ENCODE measurements around the gene YIPF1.
"Not testable (repeated sequence)": the region's sequence is repeated elsewhere in the genome, so short reads cannot be mapped to it uniquely, and the experiment has no call there.

Gene YIPF1

GRCh38 chr1:53895421-53895820, 5.8 kb upstream of the YIPF1 start:
- DNase-seq (ENCODE audit: low spot score) (no peak), FAIRE-seq (no peak)

DNA sequence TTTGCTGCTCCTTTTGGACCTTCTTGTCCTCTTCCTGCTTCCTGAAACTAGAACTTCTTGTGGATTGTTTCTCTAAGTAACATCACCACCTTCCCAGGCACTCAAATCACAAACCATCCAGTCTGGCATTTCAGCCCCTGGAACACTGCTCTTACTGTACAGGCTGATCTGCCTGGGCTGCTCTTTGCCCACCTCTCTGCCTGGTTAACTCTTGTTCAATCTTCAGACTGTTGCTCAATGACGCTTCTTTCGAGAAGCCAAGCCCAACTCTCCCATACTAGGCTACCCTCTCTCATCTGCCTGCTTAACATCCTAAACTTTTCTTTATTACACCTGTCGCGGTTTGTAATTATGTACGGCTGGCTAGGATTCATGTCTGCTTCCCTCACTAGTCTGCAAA, 5.0 kb upstream of the YIPF1 start:
- DNase-seq (ENCODE audit: low spot score) (no peak), FAIRE-seq (no peak)

DNA sequence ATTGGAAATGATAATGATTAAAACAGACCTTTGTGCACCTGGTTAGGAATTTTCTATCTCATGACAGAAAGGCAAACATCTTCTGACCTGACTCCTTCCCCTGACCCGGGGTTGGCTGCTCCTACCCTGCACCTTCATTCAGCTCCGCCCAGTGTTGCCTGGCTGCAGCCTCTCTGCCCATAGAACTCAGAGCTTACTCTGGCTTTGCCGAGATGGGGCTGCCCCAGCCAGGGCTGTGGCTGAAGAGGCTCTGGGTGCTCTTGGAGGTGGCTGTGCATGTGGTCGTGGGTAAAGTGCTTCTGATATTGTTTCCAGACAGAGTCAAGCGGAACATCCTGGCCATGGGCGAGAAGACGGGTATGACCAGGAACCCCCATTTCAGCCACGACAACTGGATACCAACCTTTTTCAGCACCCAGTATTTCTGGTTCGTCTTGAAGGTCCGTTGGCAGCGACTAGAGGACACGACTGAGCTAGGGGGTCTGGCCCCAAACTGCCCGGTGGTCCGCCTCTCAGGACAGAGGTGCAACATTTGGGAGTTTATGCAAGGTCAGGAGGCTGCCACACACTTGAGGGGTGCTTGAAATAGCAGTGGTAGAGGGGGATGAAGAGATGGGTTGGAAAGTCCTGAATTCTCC, 4.5 kb upstream of the YIPF1 start, which contains the start of gene DIO1:
Gene DIO1, plus strand, starts transcription at position 189 of the 638 bp plus-strand sequence. Its CDS starts 24 bp downstream, at position 213.
- FAIRE-seq (no peak), DNase-seq (ENCODE audit: low spot score) (no peak)

GRCh38 chr1:53892911-53893310, 3.3 kb upstream of the YIPF1 start:
- DNase-seq (ENCODE audit: low spot score) (no peak), FAIRE-seq (no peak)

DNA sequence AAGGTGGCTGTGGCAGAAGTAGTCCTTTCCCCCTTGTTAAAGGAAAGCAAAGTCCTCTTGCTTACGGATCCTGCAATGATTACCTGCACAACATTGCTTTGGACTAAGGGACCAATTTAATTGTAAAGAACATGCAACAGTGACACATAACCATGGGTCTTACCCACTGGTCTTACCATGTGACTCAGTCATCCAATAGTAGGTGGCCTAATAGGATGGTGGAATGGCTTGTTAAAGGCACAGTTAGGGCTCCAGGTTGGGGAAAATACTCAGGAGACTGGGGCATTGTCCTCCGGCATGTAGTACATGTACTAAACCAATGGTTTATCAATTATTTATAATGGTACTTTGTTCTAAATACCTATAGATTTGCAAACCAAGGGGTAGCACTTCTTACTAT, 2.1 kb upstream of the YIPF1 start:
- no peak for FAIRE-seq
- DNase-seq (ENCODE audit: low spot score), result no peak

GRCh38 chr1:53891018-53891417, 1.4 kb upstream of the YIPF1 start:
- no peak for DNase-seq (ENCODE audit: low spot score)
- FAIRE-seq, result no peak

DNA sequence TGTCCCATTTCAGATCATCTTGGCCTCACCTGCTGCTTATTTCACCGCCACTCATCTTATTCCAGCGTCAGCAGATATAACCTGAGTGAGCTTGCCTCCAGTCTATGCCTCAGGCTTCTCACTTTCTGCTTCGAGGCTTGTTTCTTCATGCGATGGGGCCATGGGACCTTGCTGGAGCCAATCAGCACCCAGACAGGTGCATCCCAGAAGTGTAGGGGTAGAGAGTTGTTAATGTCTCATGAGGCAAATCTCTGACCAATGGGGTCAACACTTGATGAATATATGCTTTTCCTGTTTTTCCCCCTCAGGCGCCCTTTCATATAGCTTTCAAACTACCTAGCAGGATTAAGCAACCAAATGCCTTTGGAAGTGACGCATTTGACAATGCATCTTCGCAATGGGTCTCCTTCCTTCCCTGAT, 935 bp upstream of the YIPF1 start:
- FAIRE-seq, result no peak
- no peak for DNase-seq (ENCODE audit: low spot score)

DNA sequence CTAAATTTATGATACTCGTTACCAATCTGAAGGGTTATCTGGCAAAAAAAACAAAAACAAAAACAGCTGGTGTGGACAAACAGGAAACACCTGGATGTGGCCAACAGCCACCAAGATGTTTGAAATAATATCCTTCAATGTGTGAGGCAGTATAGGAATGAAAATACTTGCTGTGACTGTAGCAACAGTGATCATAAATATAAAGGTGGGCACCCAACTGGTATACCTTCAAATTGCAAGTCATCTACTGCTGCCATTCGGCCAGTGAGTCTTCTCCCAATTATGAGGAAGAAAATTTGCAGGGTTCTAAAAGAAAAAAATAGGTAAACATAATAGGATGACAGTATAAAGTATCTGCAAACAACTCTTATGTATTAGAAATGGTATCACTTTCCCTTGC, 916 bp downstream of the YIPF1 start:
- FAIRE-seq (no peak), DNase-seq (ENCODE audit: low spot score) (no peak)

DNA sequence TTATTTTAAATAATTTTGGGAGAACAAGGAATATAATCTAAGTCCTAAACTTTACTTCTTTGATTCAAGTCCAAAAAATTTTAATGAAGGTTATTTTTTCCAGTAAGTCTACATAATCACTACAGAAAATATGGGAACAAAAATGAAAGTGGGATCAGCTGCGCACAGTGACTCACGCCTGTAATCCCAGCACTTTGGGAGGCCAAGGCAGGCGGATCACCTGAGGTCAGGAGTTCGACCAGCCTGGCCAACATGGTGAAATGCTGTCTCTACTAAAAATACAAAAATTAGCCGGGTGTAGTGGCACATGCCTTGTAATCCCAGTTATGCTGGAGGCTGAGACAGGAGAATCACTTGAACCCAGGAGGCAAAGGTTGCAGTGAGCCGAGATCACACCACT, 6.0 kb downstream of the YIPF1 start:
- DNase-seq (ENCODE audit: low spot score); FAIRE-seq: not testable (repeated sequence)

DNA sequence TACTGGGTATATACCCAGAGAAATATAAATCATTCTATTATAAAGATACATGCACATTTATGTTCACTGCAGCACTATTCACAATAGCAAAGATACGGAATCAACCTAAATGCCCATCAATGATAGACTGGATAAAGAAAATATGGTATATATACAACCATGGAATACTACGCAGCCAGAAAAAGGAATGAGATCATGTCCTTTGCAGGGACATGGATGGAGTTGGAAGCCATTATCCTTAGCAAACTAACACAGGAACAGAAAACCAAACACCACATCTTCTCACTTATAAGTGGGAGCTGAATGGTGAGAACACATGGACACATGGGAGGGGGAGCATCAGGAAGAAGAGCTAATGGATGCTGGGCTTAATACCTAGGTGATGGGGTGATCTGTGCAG, 7.7 kb downstream of the YIPF1 start:
- not testable (repeated sequence) for FAIRE-seq; DNase-seq (ENCODE audit: low spot score)

- FAIRE-seq, result no peak
- peak; percentile 26 for DNase-seq (ENCODE audit: low spot score)
Measured at GRCh38 chr1:53878492-53879105, 11.0 kb downstream of the YIPF1 start.

DNA sequence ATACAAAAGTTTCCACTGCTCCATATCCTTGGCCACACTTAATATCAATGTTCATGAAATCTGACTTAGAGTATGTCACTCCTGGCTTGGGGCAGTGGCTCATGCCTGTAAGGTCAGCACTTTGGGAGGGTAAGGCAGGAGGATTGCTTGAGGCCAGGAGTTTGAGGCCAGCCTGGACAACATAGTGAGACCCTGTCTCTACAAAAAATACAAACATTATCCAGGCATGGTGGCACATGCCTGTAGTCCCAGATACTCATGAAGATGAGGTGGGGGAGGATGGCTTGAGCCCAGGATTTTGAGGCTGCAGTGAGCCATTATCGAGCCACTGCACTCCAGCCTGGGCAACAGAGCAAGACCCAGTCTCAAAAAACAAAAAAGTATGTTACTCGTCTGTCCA, 14.4 kb downstream of the YIPF1 start:
- not testable (repeated sequence) for FAIRE-seq

DNA sequence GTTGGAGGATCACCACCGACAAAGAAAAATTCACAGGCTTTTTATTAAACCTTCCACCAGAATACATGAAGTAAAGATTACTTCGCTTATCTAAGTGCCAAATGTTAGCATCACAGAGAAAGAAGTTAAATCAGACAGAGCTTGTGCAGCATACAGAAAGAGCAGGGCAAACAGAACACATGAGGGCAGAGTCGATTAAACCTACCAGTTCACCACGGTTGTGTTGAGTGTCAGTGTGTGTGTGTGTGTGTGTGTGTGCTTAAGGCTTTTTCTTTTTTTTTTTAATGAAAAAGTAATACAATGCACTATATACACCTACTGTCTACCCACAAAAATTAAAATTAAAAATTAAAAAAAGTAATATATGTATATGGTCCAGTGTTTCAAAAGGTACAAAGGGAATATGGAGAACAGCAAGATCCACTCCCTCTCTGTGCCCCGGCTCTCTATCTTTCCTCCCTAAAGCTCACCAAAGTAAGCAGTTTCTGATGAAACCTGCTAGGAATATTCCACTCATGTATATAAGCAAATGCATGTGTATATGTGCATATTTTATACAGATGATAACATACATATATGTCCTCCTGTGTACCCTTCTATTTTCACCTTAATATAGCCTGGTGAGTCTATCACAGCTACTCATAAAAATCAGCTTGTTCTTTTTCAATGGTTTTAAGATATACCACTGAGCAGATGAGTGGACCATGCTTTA, 17.7 kb downstream of the YIPF1 start:
- DNase-seq (ENCODE audit: low spot score) (no peak), FAIRE-seq (no peak)

More for the DNA sequence above, 14.4 kb downstream of the YIPF1 start:
- not testable (repeated sequence) for DNase-seq (ENCODE audit: low spot score)

GRCh38 chr1:53871221-53871620, 18.4 kb downstream of the YIPF1 start:
- FAIRE-seq (no peak), DNase-seq (ENCODE audit: low spot score) (no peak)

- no peak for FAIRE-seq
- DNase-seq (ENCODE audit: low spot score), result no peak
Measured at GRCh38 chr1:53869454-53870117, 20.0 kb downstream of the YIPF1 start.

DNA sequence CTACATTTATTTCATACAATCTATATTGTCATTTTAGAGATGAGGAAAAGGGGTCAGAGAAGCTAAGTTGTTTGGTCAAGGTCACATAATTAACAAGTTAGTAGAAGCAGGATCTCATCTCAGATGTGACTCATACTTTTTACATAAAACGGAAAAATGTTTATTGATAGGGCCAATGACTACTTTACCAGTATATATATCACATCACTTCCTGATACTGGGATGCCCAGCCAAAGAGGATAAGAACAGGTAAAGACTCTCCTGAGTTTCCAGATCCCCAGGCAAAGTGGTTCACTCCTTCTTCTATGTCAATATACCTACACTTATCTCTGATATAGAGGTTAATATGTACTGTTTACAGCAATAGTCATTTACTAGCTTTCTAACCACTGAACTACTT, 21.0 kb downstream of the YIPF1 start:
- DNase-seq (ENCODE audit: low spot score), result no peak
- FAIRE-seq, result no peak

- no peak for FAIRE-seq
- no peak for DNase-seq (ENCODE audit: low spot score)
Measured at GRCh38 chr1:53862507-53862906, 27.1 kb downstream of the YIPF1 start.

DNA sequence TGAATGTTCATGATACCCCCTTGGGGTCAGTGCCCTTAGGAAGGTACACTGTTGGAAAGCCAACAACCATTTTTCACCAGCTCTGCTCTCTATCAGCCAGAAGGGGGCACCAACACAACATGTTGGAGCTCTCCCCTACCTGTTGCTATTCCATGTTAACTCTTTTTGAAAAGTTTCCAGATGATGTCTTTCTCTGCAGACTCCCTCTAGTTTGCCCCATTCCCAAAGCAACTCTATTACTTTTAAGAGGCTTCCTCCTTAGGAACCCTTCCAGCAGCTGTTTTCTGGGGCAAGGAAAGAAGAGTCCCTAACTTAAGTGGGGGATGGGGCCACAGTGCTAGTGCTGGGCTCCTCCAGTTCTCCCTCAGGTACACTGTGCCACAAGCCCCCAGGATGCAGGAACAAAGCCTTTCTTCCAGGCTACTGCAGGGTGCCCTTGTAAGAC, 28.6 kb downstream of the YIPF1 start:
- DNase-seq (ENCODE audit: low spot score) (peak; percentile 55), FAIRE-seq (peak; percentile 5)

- DNase-seq (ENCODE audit: low spot score), result no peak
- FAIRE-seq, result no peak
Measured at GRCh38 chr1:53851571-53852285, 37.9 kb downstream of the YIPF1 start.

DNA sequence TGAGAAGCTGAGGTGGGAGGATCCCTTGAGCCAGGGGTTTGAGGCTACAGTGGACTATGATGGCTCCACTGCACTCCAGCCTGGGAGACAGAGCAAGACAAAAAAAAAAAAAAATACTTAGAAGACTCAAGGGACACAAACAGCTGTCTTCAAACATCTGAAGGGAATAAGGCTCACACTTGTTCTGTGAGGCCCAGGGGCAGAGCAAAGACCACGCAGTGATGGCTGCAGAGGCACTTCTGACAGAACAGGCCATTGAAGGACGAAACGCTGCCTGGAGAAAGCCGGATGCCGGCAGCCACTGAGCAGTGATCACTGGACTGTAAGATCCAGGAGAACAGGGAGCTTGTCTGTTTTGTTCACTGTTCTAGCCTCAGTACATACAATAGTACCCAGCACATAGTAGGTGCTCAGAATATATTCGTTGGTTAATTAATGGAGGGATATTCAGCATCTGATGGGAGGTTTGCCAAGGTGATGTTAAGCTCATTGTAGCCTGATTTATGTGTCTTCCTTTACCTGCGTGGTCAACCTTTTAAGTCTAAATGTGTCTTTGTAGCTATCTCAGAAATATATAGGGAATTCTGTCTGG, 39.4 kb downstream of the YIPF1 start:
- FAIRE-seq, result no peak
- DNase-seq (ENCODE audit: low spot score), result no peak

GRCh38 chr1:53847980-53848379, 41.6 kb downstream of the YIPF1 start:
- FAIRE-seq (no peak), DNase-seq (ENCODE audit: low spot score) (no peak)

Measured in urothelium cell line (cell line).